ACHN (cell line): ENCODE measurements around the gene LTBP1.

ENCODE experiments used
- DNase-seq: peaks from one replicate; pipeline ENCODE4 v3.0.0-alpha.2; 2015
- in situ Hi-C: cut with HindIII; loops from 2 replicates; pipeline ENCODE4 v1.10.0; 2017; ENCODE audit warnings: low sequenced_read_pairs, low pct_ligation_motif_present, low pct_unique_long_range_greater_than_20kb

Gene LTBP1

DNA sequence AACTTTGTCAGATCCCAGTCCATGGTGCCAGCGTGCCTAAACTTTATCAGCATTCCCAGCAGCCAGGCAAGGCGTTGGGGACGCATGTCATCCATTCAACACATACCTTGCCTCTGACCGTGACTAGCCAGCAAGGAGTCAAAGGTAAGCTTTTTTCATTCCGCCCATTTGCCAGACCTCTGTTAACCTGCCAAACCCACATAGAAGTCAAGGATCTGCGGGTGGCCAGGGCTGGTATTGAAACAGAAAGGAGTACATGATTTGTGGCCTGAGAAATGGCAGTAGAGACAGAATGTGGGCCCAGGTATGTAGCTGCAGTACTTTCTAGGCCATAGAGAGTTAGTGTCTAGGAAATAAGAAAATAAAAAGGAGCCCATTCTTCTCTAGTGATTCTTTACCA, 240.2 kb downstream of the LTBP1 start:
- DNase-seq: no peak
- in situ Hi-C loops: no loop called here

- DNase-seq: no peak
- in situ Hi-C loops: no loop called here
Observed at GRCh38 chr2:33188799-33189198, 242.0 kb downstream of the LTBP1 start.

GRCh38 chr2:33190393-33190937, 243.7 kb downstream of the LTBP1 start:
- in situ Hi-C loops: no loop called here

GRCh38 chr2:33195891-33196290, 249.1 kb downstream of the LTBP1 start:
- DNase-seq: no peak
- in situ Hi-C loops: no loop called here

More at GRCh38 chr2:33190393-33190937, 243.7 kb downstream of the LTBP1 start:
- DNase-seq: no peak

- in situ Hi-C loops: no loop called here
- no peak for DNase-seq
Observed at GRCh38 chr2:33196700-33197099, 249.9 kb downstream of the LTBP1 start.

- in situ Hi-C loops: no loop called here
- no peak for DNase-seq
Observed at GRCh38 chr2:33197198-33197938, 250.6 kb downstream of the LTBP1 start.

DNA sequence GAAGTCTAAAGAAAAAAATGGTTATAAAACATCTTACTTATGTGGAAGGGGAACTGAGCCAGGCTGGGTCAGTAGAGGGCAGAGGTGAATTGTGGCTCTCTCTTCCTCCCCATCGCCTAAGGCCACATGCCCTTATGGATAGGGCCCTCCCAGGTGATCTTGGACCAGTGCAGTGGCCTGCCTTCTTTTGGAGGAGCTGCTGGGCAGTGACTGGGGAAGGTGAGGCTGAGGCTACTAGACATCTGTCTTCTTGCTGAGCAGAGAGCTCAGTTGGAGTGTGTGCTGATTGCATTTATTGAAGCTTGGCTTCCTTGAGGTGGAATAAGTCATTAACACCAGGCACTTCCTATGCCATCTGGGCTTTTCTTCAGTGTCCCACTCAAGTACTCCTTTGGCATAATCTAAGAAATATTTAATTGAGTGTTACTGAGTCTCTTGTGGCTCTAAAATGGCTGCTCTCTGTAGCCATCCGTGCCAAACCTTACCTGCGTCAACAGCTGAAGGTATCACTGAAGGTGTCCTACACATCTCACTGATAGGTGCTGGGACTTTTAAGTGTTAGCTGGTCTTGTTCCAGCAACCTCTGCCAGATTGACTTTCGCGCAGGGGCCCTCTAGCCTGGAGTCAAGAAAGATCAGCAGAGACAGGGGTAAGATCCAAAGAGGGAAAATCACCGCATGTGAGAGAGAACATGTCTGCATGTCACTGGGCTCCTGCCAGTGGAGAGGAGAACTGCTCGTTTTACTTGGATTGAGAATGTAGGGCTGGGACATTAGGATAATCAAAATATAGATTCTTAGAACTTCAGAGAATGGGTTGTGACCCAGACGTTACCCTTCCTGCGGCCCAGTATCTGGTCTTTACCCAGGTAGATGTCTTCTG, 256.1 kb downstream of the LTBP1 start:
- in situ Hi-C loops: no loop called here

GRCh38 chr2:33204945-33205344, 258.2 kb downstream of the LTBP1 start:
- in situ Hi-C loops: no loop called here
- DNase-seq: no peak

More for the DNA sequence above, 256.1 kb downstream of the LTBP1 start:
- no peak for DNase-seq

DNA sequence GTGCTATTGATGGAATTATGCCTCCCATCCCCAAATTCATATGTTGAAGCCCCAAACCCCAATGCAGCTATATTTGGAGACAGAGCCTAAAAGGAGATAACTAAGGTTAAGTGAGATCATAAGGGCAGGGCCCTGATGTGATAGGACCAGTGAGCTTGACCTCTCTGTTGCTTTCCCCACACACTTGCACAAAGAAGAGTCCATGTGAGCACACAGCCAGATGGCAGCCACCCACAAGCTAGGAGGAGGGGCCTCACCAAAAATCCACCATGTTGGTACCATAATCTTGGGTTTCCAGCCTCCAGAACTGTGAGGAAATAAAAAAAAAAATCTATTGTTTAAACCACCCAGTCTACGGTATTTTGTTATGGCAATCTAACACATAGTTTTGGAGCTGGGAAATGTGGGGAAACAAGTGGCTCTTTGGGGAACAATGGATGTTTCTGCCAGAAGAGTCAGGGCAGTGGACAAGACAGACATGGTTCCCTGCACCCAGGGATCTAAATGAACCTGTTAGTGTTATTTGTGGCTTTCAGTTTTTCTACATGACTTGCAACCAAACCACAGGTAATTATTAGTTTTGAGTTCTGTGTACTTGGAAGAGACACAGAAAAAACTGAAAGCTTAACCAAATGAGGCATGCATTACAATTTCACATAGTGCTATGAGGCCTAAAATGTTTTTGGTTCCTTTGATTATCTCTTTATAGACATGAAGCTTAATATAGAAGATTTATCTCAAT, 259.1 kb downstream of the LTBP1 start:
- DNase-seq: no peak
- in situ Hi-C loops: no loop called here

DNA sequence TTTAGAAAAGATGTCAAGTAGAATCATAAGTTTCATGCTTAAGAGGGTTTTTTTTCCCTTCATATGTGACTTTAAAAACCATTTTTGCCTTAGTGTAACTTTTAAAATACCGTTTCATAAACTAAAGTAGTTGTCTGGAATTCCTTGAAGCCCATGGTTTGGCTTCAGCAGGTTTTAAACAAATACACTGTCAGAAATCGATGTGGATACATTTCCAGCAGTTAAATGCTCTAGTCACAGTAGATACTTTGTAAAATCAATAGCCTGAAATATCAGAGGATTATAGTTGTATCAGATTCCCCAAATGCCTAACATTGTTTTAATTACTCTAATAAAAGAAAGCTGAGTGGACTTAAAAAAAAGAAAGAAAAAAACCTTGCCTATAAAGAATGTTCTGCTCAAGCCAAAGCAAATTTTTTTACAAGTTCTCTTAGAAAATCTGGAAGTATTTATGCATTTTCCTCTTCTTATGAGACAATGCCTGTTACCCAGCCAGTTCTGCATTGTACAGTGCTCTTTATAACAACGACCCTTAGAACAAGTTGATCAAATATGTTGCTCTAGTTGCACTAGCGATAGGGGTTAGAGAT, 260.5 kb downstream of the LTBP1 start:
- in situ Hi-C loops: no loop called here
- no peak for DNase-seq

DNA sequence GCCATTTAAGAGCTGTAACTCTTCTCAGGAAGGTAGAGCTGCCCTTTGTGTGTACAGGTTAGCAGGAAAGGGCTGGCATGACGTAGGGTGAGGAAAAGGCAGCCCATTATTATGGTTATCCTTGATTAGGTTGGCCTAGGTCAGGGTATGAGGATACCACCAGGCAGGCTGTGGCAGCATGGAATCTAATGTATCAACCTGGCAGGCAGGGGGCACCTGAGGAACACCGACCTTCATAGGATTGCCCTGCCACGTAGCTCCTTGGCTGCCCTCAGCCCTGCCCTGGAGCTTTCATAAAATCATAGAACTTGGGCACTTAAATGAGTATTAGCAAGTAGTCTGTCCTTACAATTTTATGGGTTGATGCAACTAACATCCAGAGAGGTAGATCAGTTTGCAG, 261.6 kb downstream of the LTBP1 start:
- DNase-seq: no peak
- in situ Hi-C loops: no loop called here

GRCh38 chr2:33209976-33210375, 263.2 kb downstream of the LTBP1 start:
- in situ Hi-C loops: no loop called here
- DNase-seq: no peak

GRCh38 chr2:33210626-33211025, 263.9 kb downstream of the LTBP1 start:
- in situ Hi-C loops: no loop called here
- DNase-seq: peak; percentile 78

- in situ Hi-C loops: no loop called here
- DNase-seq: no peak
Observed at GRCh38 chr2:33212151-33212550, 265.4 kb downstream of the LTBP1 start.

- DNase-seq: no peak
- in situ Hi-C loops: no loop called here
Observed at GRCh38 chr2:33213244-33213643, 266.5 kb downstream of the LTBP1 start.

GRCh38 chr2:33213648-33214047, 266.9 kb downstream of the LTBP1 start:
- in situ Hi-C loops: no loop called here
- no peak for DNase-seq

GRCh38 chr2:33214436-33214835, 267.7 kb downstream of the LTBP1 start:
- in situ Hi-C loops: no loop called here
- DNase-seq: no peak

- no peak for DNase-seq
- in situ Hi-C loops: no loop called here
Observed at GRCh38 chr2:33214857-33215256, 268.1 kb downstream of the LTBP1 start.
